H9 (cell line): Measurements from ENCODE around the gene METTL4. TPM values are rescaled to one million over a fixed set of nuclear protein-coding genes. Genes with fewer than 3 reads are reported as not detected.

Experiments used
- DNase-seq: peaks from one replicate; pipeline ENCODE4 v3.0.0-alpha.2; 2017
- H2AFZ ChIP-seq: one replicate; pipeline ENCODE4 v1.6.1; 2013; ENCODE audit warnings: mild to moderate bottlenecking, low read length, control low read depth, moderate library complexity
- H2AK5ac ChIP-seq: 2 replicates; pipeline ENCODE4 v1.6.1; 2013; ENCODE audit warnings: low read length, control low read depth, mixed read lengths; ENCODE audit not compliant: insufficient read length
- H2BK120ac ChIP-seq: one replicate; pipeline ENCODE4 v1.6.1; 2013; ENCODE audit warnings: low read depth, mild to moderate bottlenecking, low read length, control low read depth, inconsistent platforms; ENCODE audit not compliant: poor library complexity, severe bottlenecking
- H2BK12ac ChIP-seq: 2 replicates; pipeline ENCODE4 v1.6.1; 2013; ENCODE audit warnings: low read length, control low read depth, mixed read lengths, low read depth; ENCODE audit not compliant: insufficient read length
- H2BK15ac ChIP-seq: 2 replicates; pipeline ENCODE4 v1.6.1; 2013; ENCODE audit warnings: low read depth, low read length, control low read depth
- H2BK20ac ChIP-seq: one replicate; pipeline ENCODE4 v1.6.1; 2013; ENCODE audit warnings: low read depth, mild to moderate bottlenecking, low read length, control low read depth, inconsistent platforms; ENCODE audit not compliant: poor library complexity, severe bottlenecking
- H2BK5ac ChIP-seq: 2 replicates; pipeline ENCODE4 v1.6.1; 2013; ENCODE audit warnings: low read length, control low read depth, mixed read lengths; ENCODE audit not compliant: insufficient read length
- H3K14ac ChIP-seq: 2 replicates; pipeline ENCODE4 v1.6.1; 2013; ENCODE audit warnings: low read length, control low read depth; ENCODE audit not compliant: insufficient read depth
- H3K18ac ChIP-seq: 2 replicates; pipeline ENCODE4 v1.6.1; 2013; ENCODE audit warnings: low read depth, mild to moderate bottlenecking, mixed read lengths, low read length, control low read depth; ENCODE audit not compliant: insufficient read length
- H3K23ac ChIP-seq: 2 replicates; pipeline ENCODE4 v1.6.1; 2013; ENCODE audit warnings: low read length, control low read depth, mixed read lengths, low read depth; ENCODE audit not compliant: insufficient read length
- H3K23me2 ChIP-seq: 2 replicates; pipeline ENCODE4 v1.6.1; 2013; ENCODE audit warnings: low read depth, mild to moderate bottlenecking, mixed read lengths, low read length, control low read depth; ENCODE audit not compliant: insufficient read length, poor library complexity, severe bottlenecking
- H3K27ac ChIP-seq: 2 replicates; pipeline ENCODE4 v1.5.1; 2013; ENCODE audit warnings: low read length, control low read depth, mixed read lengths, low read depth; ENCODE audit not compliant: insufficient read length
- H3K27me3 ChIP-seq: 2 replicates; pipeline ENCODE4 v1.6.1; 2013; ENCODE audit warnings: low read length, control low read depth, inconsistent platforms; ENCODE audit not compliant: insufficient read depth
- H3K4ac ChIP-seq: 2 replicates; pipeline ENCODE4 v1.6.1; 2013; ENCODE audit warnings: low read depth, mild to moderate bottlenecking, control low read depth, inconsistent platforms, low read length, moderate library complexity
- H3K4me1 ChIP-seq: 2 replicates; pipeline ENCODE4 v1.6.1; 2013; ENCODE audit warnings: low read length, control low read depth, inconsistent platforms; ENCODE audit not compliant: insufficient read depth
- H3K4me2 ChIP-seq: 2 replicates; pipeline ENCODE4 v1.6.1; 2013; ENCODE audit warnings: low read length, control low read depth, mixed read lengths; ENCODE audit not compliant: insufficient read length, insufficient read depth
- H3K56ac ChIP-seq: 2 replicates; pipeline ENCODE4 v1.6.1; 2013; ENCODE audit warnings: low read depth, mild to moderate bottlenecking, mixed read lengths, low read length, control low read depth; ENCODE audit not compliant: insufficient read length
- H3K79me1 ChIP-seq: 2 replicates; pipeline ENCODE4 v1.6.1; 2013; ENCODE audit warnings: low read depth, mild to moderate bottlenecking, moderate library complexity, low read length, control low read depth, inconsistent platforms; ENCODE audit not compliant: insufficient read depth, poor library complexity, severe bottlenecking
- H3K79me2 ChIP-seq: 2 replicates; pipeline ENCODE4 v1.6.1; 2013; ENCODE audit warnings: low read length, control low read depth, inconsistent platforms; ENCODE audit not compliant: insufficient read depth
- H3K9ac ChIP-seq: 2 replicates; pipeline ENCODE4 v1.6.1; 2013; ENCODE audit warnings: low read length, control low read depth, mixed read lengths; ENCODE audit not compliant: insufficient read length; ENCODE audit errors: extremely low read depth
- H3K9me3 ChIP-seq: one replicate; pipeline ENCODE4 v1.6.1; 2013; ENCODE audit warnings: low read depth, low read length, inconsistent platforms; ENCODE audit not compliant: control insufficient read depth
- H3T11ph ChIP-seq: one replicate; pipeline ENCODE4 v1.6.1; 2013; ENCODE audit warnings: mild to moderate bottlenecking, low read length, control low read depth, inconsistent platforms
- H4K20me1 ChIP-seq: one replicate; pipeline ENCODE4 v1.6.1; 2013; ENCODE audit not compliant: control insufficient read depth, insufficient read length, insufficient read depth
- H4K5ac ChIP-seq: 2 replicates; pipeline ENCODE4 v1.6.1; 2013; ENCODE audit warnings: low read depth, mild to moderate bottlenecking, mixed read lengths, low read length, control low read depth; ENCODE audit not compliant: insufficient read length
- H4K8ac ChIP-seq: replicated peaks from 2 replicates; pipeline ENCODE4 v1.6.1; 2013; ENCODE audit warnings: low read length, control low read depth, mixed read lengths, low read depth; ENCODE audit not compliant: insufficient read length
- H4K91ac ChIP-seq: 2 replicates; pipeline ENCODE4 v1.6.1; 2013; ENCODE audit warnings: low read depth, mild to moderate bottlenecking, moderate library complexity, mixed read lengths, low read length, control low read depth; ENCODE audit not compliant: insufficient read length
- H3K27ac Mint-ChIP-seq, 3 experiments: 2 replicates in 2 of 3; 3 replicates in 1 of 3; pipeline ENCODE4 v1.8.0; 2020 to 2021; ENCODE audit warnings: mixed read lengths in 3 of 3, mild to moderate bottlenecking in 1 of 3, moderate library complexity in 1 of 3
- H3K27me3 Mint-ChIP-seq: 2 replicates; pipeline ENCODE4 v1.8.0; 2021; ENCODE audit warnings: low read depth, mild to moderate bottlenecking, moderate library complexity, mixed read lengths
- H3K36me3 Mint-ChIP-seq, 3 experiments: 2 replicates in 2 of 3; 3 replicates in 1 of 3; pipeline ENCODE4 v1.8.0; 2020 to 2021; ENCODE audit warnings: low read depth in 3 of 3, mixed read lengths in 3 of 3; ENCODE audit not compliant: insufficient read depth in 1 of 3
- H3K4me1 Mint-ChIP-seq, 2 experiments: 2 replicates each; pipeline ENCODE4 v1.8.0; 2020; ENCODE audit warnings: mixed read lengths in 2 of 2
- H3K4me3 Mint-ChIP-seq, 2 experiments: 2 replicates in 1 of 2; 3 replicates in 1 of 2; pipeline ENCODE4 v1.8.0; 2020 to 2021; ENCODE audit warnings: mild to moderate bottlenecking in 2 of 2, mixed read lengths in 2 of 2, moderate library complexity in 1 of 2
- H3K9me3 Mint-ChIP-seq, 2 experiments: 2 replicates in 1 of 2; 3 replicates in 1 of 2; pipeline ENCODE4 v1.8.0; 2020; ENCODE audit warnings: mild to moderate bottlenecking in 2 of 2, mixed read lengths in 2 of 2, moderate library complexity in 1 of 2
- CTCF ChIP-seq: fragments of 200-600 bp; sonication (generic); conservative IDR thresholded peaks from 3 replicates; pipeline ENCODE4 v1.8.0; 2021; ENCODE audit warnings: antibody characterized with exemption, mild to moderate bottlenecking
- WGBS: extraction: QIAGEN DNeasy Blood & Tissue Kit; methylation state at CpG from one replicate; pipeline ENCODE4 v1.1.7; 2013; ENCODE audit warnings: missing lambda C conversion rate, low lambda C conversion rate, mixed read lengths; ENCODE audit not compliant: insufficient read length; ENCODE audit errors: extremely low coverage; 5-methylcytosine and 5-hydroxymethylcytosine counted together
- total RNA-seq: library from RNA; stranded (reverse); gene quantifications from 2 replicates; pipeline ENCODE4 v1.2.1, GENCODE V29; 2021

METTL4 gene
- total RNA-seq, 1 experiment from 2014 or later, result 14.2 TPM

DNA sequence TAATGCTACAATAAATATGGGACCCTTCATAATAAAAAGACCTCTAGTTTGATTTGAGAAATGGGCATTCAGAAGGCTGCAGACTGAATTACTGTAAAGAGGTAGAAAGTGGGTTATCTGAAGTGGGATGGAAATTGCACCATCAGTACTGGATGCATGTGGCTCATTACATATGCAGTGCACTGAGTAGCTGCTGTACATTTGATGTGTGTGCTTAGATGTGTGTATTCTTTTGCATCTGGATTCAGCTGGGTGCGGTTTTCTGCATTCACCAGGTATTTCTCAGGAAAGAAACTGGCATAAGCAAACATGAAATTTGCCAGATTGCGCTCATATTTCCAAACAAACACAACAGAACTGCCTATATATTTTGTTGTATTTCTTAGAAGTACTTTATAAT, 38.3 kb upstream of the METTL4 start:
- Histone ChIP-seq H2AFZ (no peak overlapping the region), H3K9ac (no peak overlapping the region), H3K79me2 (no peaks in the 10 kb centered on the region), H2BK120ac (no peak overlapping the region), H3K27me3 (no peaks in the 10 kb centered on the region), H4K91ac (no peak overlapping the region), H2BK12ac (no peak overlapping the region), H4K5ac (no peak overlapping the region), H3K9me3 (no peaks in the 10 kb centered on the region), H4K8ac (no peak overlapping the region), H3K27ac (no peak overlapping the region), H2AK5ac (no peak overlapping the region), H2BK15ac (no peak overlapping the region), H3K79me1 (no peaks in the 10 kb centered on the region), H3K23me2 (no peaks in the 10 kb centered on the region), H3K23ac (no peak overlapping the region), H3K18ac (no peak overlapping the region), H2BK20ac (no peak overlapping the region), H3K4me1 (no peaks in the 10 kb centered on the region), H3K14ac (no peak overlapping the region), H4K20me1 (no peaks in the 10 kb centered on the region), H3K4me2 (no peak overlapping the region), H3K4ac (no peak overlapping the region), H2BK5ac (no peak overlapping the region), H3K56ac (no peak overlapping the region), H3T11ph (no peak overlapping the region)
- no peaks in the 10 kb centered on the region for H3K4me1 Mint-ChIP-seq
- no CpG with 5 or more reads among the region's 2 CpGs for WGBS
- DNase-seq, result no peak
- no peaks in the 10 kb centered on the region for H3K9me3 Mint-ChIP-seq
- no peak overlapping the region for H3K27ac Mint-ChIP-seq
- H3K36me3 Mint-ChIP-seq, result peaks cover 23 to 69% (median 65%) of the 10 kb centered on the region in 3 experiments; a peak in 6 of 7 replicates
- no peaks in the 10 kb centered on the region for H3K27me3 Mint-ChIP-seq
- no peak overlapping the region for H3K4me3 Mint-ChIP-seq
- no peak for TF ChIP-seq CTCF
